AG09319 (cell line): ENCODE data around the gene CIT.

Experiments used
- DNase-seq: peaks from one replicate; pipeline ENCODE4 v3.0.0-alpha.2; 2010; ENCODE audit warnings: low read depth; ENCODE audit errors: extremely low read depth
- TF ChIP-seq, protein P1 (sequence below): IDR thresholded peaks from 2 replicates; pipeline ENCODE4 v1.5.1; 2011; ENCODE audit warnings: low read depth, mild to moderate bottlenecking, inconsistent platforms, low read length, moderate library complexity

The CIT gene

DNA sequence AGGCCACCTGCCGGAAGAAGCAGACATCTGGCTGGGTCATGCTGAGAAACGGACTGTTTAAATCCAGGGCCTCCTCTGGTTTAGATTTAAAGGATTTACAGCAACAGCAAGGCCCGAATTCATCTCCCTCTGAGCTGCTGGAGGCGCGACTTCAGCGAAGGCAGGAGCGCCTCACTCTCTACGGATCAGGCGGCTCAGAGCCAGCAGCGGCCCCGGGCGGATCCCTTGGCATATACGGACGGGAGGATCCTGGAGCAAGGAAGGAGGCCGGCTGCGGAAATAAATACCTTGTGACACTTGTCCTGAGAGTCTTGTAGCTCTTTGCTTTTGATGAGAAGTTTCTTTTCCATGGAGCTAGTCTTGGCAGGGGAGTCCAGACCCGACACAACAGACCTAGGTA, 92.4 kb downstream of the CIT start:
- no peak for DNase-seq
- TF ChIP-seq, protein P1, sequence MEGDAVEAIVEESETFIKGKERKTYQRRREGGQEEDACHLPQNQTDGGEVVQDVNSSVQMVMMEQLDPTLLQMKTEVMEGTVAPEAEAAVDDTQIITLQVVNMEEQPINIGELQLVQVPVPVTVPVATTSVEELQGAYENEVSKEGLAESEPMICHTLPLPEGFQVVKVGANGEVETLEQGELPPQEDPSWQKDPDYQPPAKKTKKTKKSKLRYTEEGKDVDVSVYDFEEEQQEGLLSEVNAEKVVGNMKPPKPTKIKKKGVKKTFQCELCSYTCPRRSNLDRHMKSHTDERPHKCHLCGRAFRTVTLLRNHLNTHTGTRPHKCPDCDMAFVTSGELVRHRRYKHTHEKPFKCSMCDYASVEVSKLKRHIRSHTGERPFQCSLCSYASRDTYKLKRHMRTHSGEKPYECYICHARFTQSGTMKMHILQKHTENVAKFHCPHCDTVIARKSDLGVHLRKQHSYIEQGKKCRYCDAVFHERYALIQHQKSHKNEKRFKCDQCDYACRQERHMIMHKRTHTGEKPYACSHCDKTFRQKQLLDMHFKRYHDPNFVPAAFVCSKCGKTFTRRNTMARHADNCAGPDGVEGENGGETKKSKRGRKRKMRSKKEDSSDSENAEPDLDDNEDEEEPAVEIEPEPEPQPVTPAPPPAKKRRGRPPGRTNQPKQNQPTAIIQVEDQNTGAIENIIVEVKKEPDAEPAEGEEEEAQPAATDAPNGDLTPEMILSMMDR = no peak

GRCh38 chr12:119783787-119784186, 93.3 kb downstream of the CIT start:
- TF ChIP-seq, protein P1 = no peak
- no peak for DNase-seq

GRCh38 chr12:119781804-119782203, 95.3 kb downstream of the CIT start:
- TF ChIP-seq, protein P1 = no peak
- DNase-seq = no peak

DNA sequence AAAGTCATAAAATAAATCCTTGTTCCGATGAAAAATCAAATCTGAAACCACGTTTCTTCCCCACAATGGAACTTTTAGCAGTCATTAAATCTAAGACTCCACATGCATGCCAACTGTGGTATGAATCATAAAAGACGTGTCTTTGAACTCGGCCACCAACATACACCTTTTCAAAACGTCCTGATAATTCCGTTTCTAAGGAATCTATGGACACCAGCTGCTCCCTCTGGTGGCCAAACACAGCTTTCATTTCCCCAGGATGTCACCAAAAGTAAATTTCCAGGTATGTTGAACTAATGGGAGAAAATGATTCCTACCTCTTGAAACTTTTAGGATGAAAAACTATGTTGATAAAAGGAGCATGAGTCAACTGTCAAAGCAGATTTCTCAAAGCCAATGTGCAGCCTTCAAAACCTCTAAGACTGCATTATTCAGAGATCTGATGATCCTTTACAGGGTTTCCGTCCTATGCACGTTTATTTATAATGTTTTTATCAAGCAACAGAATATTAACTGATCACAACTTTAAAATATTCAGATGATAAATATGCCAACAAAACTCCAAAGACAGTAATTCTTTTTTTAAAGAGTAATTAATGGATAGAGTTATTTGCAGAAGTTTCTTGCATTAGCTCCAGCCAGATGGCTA, 96.2 kb downstream of the CIT start:
- TF ChIP-seq, protein P1 = peak; percentile 89

DNA sequence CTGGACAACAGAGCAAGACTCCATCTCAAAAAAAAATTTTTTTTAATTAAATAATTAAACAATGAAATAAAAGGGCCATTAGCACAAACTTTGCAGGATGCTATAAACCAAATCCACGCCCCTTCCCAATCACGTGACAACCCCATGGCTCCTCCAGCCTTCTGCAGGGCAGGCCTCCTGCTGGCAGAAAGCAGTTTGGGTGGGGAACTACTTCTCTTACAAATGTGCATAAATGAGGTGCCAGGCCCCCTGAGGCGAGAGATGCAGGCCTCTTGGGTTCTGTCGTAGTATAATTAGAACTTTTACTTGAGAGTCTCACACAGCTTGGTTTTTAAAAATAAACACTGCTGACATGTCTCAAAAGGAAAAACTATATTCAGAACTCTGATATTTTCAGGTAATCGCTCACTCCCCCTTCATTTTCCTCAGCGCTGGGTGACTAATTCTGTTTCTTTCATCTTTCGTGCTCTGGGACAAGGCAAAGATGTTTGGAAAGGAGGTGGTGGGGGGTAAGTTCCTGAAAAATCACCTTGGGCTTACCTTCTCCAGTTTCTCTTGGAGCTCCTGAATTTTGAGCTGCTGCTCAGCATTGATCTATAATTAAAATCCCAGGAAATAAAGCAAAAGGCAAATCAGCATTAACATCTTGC, 101.7 kb downstream of the CIT start:
- DNase-seq = no peak

More for the DNA sequence above, 96.2 kb downstream of the CIT start:
- no peak for DNase-seq

DNA sequence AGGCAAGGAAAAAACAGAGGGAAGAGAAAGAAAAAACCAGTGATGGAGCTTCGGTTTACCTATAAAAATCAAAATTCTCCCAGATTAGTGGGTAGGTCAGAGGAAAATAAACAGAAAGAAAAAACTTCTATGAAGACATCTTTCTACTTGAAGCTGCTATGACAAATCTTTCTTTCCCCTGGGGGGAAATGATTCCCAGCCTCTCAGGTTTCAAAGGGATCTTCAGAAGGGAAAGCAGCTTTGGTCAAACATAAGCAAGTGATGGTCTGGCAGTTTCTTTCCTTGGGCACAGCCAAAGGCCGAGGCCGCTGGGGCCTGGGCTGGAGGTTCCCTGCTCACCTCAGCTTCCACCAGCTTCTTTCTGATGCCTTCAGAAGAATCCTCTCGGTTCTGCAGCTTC, 104.7 kb downstream of the CIT start:
- TF ChIP-seq, protein P1 = no peak
- DNase-seq = no peak

More for the DNA sequence above, 101.7 kb downstream of the CIT start:
- TF ChIP-seq, protein P1 = no peak

- TF ChIP-seq, protein P1 = no peak
- DNase-seq = no peak
These were observed 107.0 kb downstream of the CIT start for GRCh38 chr12:119770146-119770545.
